Measurements from ENCODE around the gene DESI2.

Gene DESI2

DNA sequence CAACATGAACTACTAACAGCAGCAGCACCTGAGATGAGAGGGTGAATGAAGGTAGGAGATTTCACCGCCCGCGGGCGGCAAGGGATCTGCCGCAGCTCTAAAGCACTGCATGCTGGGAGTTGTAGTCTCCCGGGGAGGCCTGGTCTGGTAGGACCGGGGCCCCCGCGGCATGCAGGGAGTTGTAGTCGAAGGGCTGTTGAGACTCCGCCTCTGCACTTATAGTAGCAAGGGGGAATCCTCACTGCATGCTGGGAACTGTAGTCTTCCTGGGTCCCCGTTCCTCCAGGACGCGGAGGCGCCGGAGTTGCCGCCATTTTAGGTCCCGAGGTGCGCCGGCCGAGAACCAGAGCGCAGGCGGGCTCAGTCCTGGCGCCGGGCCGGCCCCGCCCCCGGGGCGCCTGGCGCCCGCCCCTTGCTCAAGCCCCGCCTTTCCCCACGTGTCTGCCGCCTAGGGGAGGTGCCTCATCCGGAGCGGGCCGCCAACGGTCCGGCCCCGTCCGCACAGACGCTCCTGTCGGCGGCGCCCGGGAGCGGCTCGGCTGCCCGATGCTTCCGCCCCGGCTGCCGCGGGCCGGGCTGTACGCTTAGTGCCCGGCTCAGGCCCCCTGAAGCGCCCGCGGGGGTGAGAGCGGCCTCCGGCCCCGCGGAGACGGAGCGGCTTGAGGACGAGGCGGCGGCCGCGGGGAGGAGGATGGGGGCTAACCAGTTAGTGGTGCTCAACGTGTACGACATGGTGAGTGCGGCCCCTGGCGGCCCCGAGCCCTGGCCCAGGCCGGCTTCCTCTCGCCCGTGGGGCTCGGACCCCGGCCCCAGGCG is at the start of gene DESI2:
Gene DESI2, plus strand, starts transcription at position 504 of the 816 bp plus-strand sequence. Its CDS starts 188 bp downstream, at position 692.
- DNase-seq: peak; percentile 100

DNA sequence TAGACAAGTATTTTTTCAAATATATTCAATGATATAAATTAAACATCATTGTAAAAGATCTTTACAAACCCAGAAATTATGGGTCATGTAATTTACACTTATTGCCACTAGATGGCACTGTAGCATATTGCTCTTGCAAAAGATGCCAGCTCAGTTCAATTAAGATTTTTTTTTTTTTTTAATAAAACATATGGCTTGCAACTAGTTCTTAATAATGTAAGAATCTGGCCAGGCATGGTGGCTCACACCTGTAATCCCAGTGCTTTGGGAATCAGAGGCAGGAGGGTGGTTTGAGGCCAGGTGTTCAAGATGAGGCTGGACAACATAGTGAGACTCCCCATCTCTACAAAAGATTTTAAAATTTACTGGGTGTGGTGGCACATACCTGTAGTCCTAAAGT is 49.4 kb upstream of the DESI2 start:
- no peak for DNase-seq

DNA sequence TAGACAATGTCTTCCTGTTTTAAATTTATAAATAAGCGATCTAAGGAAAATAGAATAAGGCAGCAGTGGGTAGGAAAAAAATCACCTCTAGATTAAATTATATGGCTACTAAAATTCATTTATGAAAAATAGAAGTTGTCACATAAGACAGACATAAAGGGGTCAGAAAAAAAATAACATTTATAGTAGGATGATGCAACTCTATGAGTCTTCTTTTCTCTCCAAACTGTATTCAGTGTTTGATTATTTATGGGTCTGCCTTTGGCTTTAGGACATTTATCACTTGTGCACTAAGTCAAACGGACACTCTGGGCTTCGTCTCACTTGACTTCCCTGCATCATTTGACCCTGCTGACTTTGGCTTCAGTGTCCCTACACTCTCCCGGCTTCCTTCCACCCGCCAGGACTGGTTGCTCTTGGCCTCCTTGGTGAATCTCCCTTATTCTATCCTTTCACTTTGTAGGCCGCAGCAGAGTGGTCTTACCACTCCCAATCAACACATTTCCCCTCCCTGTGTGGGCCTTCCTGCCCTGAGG is 47.0 kb upstream of the DESI2 start:
- no peak for DNase-seq

DNA sequence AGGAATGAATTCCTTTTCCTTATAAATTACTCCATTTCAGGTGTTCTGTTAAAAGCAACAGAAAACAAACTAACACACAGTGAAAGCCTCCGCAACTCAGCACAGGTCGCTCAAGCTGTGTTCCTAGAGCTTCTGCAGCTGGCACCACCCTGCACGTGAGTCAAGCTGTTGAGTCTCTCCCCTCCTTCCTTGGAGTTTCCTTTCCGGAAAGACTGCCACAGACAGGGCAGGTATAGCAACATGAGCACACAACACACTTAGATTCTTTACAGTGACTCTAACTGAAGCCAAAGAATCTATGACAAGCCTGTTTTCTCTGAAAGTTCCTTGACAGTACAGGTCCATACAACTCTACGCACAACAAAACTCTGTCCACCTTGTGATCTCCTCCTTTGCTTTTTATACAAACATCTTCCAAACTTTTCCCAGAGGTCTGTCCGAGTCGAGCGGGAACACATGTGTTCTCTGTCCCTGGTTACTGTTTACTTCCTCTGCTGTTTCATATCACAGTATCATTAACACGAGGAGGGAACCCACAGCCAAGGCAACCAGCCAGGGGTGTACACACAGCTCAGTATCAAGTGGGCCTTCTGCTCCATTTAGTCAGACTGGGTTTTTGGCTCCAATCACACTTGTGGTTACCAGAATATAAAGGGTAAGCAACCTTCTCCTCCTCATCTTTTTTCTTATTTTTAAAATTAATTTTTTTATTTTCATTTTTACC is 38.7 kb upstream of the DESI2 start:
- no peak for DNase-seq

DNA sequence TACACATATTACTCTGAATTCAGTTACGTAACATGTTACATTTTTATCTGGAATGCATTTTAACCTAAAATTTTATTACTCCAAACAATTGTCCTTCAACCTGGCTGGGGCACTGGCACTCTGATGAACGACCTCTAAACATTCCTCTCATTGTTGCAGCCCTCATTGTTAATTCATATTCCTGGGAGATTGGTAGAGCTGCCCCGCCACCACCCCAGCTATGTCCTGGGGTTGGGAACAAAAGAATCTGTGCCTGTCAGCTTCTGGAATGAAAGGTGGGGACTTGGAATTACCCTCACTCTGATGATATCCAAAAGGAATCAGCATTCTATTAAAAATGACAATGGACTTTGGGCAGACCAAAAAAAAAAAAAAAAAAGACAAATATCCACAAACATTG is 38.0 kb upstream of the DESI2 start:
- no peak for DNase-seq

DNA sequence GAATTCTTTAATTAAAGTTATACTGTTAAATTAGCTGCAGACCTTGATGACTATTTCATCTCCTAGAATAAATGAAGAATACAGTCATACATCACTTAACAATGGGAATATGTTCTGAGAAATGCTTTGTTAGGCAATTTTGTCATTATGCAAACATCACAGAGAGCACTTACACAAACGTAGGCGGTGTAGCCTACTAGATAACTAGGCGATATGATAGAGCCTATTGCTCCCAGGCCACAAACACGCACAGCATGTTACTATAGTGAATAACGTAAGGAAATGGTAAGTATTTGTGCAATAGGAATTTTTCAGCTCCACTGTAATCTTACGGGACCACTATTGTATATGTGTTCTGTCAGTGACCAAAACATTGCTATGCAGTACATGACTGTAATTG is 37.6 kb upstream of the DESI2 start:
- no peak for DNase-seq

DNA sequence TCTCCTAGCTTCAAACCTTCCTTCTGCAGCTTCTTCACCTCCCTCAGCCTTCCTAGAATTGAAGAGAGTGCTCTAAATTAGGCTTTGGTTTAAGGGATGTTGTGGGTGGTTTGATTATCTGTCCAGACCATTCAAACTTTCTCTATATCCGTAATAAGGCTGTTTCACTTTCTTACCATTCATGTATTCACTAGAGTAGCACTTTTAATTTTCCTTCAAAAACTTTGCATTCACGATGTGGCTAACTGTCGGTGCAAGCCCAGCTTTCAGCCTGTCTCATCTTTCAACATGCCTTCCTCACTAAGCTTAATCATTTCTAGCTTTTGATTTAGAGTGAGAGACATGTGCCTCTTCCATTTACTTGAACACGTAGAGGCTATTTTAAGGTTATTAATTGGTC is 26.2 kb upstream of the DESI2 start:
- no peak for DNase-seq

DNA sequence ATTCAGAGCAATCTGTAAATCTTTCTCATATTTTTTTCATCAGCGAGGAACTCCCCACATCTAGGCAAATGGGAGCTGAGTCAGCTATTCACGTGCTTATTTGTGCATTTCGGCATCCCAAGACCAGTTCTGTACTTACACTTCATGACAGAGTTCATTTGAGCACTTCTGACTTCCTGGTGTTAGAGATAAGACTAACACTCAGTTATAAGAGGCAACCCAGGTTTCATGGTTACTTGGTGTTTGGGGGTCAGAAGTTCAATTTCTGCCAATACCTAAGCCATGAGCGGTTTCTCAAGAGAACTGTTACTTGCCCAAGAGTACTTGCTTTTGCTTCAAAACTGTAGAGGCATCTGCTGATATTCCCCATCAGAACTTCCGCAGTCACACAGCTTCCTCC is 24.1 kb upstream of the DESI2 start:
- DNase-seq: no peak

DNA sequence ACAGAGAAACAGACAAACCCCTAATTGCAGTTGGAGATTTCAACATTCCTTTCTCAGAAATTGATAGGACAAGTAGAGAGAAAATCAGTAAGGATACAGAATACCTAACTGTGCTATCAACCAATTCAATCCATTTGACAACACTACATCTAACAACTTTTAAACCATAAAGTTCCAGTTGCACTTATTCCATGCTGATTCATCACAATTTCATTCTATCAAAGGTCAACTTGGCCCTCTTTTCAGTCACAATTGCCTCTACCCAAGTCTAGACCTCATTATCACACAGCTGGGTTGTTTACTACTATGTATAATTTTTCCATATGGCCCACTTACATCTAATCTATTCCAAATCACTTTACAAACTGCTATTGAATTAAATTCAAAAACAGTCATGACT is 19.8 kb upstream of the DESI2 start:
- no peak for DNase-seq

DNA sequence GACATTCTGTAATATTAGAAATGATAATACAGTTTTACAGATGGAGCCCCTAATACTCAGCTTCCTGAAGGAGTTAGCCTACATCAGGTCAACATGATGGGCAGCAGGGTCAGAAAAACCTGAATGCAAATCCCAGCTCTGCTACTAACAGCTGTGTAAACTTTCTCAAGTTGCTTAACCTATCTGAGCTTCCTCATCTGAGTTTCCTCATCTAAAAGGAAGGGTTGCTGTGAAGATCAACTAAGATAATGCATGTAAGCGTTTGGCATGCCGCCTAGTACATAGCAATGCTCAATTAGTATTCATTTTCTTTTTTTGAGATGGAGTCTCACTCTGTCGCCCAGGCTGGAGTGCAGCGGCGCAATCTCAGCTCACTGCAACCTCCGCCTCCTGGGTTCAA is 18.4 kb upstream of the DESI2 start:
- no peak for DNase-seq

DNA sequence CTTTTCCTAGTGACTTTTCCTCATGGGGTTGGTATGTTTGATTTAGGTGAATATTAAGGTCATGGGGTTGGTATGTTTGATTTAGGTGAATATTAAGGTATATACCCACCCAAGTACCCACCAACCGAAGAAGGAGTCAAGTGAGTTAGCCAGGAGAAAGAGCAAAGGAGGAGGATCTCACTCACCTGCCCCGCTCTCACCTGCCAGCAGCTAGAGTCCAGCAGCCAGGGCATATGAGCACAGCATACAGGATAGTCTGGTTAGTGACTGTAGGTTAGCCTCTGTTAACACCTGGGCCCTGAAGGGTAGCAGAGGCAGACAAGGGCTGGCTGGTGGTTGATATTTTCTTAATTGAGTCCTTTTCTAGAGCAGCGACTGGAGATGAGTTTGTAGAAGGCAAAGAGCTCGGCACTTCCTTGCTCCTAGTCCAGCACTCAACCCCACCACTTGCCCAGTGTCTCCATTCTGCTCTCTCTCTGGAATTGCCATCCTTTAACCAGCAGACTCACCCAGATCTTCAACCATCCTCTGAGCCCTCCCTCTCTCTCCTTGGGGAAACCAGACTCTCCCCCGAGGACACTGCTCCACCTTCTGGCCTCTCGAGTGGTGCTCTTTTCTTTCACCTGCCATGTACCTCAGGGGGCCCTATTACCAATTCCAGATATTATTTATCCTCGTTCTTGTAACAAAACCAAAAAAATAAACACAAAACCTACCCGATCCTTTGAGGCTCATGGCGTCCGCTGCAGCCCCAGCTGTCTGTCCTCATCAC is 16.3 kb upstream of the DESI2 start:
- no peak for DNase-seq

DNA sequence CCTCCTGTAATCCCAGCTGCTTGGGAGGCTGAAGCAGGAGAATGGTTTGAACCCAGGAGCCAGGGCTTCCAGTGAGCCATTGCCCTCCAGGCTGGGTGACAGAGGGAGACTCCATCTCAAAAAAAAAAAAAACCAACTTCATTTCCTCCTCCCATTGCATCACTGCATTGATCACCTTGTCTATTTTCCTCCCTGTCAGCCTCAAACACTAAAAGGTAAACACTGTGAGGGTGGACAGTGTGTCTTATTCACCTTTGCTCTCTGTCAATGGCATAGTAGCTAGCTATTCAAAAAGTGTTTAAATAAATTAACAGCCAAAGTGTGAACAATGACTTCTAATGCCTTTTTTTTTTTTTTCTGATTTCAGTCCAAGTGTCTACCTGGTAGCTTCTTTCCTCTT is 13.4 kb upstream of the DESI2 start:
- no peak for DNase-seq

DNA sequence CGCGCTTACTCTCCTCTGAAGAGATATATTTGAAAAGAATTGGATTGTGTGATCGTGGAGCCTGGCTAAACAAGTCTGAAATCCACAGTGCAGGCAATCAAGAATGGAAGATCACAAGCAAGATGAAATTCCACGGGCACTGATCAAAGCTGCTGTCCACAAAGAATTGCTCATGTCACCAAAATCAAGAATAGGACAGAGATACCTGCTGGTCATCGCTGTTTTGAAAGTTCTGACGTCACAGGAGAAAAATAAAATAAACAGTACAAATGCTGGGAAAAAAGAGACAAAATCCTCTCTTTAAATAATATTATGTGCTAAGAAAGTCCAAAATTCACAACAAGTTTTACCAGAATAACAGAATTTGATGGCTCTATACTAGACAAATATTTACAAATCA is 12.0 kb upstream of the DESI2 start:
- DNase-seq: no peak

DNA sequence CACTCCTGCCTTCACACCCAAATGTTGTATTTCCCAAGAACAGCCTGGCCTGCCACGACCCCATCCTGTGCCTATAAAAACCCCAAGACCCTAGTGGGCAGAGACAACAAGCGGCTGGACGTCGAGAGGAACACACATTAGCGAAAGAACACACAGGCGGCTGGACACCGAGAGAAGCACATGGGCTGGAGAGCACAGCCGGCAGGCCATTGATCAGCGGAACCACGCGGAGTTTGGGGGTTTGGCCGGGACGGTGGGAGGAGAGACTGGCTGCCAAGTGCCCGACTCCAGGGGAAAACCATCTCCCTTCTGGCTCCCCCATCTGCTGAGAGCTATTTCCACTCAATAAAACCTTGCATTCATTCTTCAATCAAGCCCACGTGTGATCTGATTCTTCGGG is 10.4 kb upstream of the DESI2 start:
- DNase-seq: no peak

DNA sequence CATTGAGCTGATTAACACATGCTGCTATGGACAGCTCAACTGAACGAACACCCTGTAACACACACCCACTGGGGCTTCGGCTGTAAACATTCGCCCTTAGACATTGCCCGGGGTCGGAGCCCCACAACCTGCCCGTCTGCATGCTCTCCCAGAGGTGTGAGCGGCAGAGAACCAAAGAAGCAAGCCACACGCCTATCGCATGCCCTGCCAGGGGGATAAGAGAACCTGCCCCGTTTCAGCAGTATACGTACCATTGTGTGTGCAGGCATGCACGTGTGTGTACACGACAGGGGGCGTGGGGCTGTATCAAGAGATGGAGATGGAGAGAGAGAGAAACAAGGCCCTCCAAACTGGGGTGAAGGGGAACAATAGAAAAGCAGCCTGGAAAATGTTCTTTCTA is 9.9 kb upstream of the DESI2 start:
- no peak for DNase-seq

DNA sequence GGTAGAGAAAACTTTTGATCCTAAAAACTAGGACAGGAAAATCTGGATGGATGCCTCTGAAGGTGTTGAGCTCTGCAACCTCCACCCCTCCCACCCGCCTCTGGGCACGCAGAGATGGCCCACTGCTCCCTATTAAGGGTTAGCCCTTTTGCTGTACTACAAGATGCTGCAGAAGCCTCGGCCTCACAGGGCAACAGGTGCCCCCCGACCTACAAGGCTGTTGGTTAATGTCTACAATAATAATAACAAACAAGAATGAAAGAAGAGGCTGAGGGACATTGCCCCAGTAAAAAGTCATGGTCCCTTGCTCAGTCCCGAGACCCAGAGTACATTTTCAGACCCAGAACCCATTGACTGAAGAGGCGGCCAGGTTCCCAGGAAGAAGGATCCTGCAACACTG is 7.5 kb upstream of the DESI2 start:
- DNase-seq: no peak

DNA sequence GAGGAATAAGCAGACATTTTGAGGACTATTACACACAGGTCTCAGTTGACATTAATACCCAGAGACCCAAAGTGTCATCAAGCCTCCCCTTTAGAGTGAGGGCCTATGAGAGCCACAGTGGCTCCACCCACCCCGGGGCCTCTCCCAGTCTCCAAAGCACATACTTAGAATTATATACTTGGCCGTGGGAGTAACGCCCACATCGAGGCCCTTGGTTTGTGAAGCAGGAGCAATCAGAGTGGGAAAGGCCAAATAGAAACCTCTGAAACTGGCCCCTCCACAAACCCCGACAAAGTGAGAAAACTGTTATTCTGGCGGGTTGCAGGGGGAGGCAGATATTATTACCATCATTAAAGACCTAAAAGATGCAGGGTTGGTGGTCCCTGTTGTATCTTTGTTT is 7.0 kb upstream of the DESI2 start:
- DNase-seq: no peak

DNA sequence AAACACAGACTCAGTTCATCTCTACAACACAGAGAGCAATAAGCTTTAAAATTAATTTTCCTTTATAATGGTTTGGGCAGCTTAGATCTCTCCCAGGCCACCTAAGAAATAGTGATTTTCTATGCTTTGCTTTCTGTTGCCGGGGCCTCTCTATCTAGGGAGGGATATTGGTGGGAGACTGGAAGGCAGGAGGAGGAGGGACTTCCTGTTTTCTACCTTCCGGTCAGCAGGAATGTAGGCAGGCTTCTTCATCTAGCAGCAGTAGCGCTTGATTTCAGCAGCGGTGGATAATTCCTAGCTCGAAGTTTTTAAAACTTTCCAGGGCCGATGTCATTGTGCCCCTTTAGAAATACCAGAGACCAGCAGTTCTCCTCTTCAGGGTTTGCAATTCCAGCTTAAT is 5.1 kb upstream of the DESI2 start:
- no peak for DNase-seq

DNA sequence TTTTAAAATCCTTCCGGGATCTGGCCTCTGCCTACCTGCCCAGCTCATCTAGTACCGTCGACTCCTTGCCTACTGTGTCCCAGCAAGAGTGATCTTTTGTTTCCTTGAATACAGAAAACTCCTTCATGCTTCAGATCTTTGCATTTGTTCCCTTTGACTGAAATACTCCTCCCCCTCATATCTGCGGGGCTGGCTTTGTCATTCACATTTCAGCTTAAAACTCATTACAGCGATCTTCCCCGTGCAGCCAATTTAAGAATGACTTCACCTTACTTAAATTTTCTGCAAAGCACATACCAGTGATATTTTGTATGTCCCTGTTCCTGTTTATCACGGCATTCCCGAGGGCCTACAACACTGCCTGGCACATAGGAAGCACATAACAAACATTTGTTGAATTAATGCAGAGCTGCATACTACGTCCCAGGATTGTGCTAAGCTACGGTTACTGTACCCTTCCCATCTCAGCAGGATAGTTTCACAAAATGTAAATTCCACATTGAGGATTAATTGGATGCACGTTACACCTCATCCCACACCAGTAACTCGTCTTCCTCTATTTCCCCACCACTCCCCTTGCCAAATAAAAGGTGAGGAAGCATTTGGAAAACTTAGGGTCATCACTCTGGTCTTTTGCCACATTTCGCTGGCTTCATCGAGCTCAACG is 837 bp upstream of the DESI2 start:
- no peak for DNase-seq

DNA sequence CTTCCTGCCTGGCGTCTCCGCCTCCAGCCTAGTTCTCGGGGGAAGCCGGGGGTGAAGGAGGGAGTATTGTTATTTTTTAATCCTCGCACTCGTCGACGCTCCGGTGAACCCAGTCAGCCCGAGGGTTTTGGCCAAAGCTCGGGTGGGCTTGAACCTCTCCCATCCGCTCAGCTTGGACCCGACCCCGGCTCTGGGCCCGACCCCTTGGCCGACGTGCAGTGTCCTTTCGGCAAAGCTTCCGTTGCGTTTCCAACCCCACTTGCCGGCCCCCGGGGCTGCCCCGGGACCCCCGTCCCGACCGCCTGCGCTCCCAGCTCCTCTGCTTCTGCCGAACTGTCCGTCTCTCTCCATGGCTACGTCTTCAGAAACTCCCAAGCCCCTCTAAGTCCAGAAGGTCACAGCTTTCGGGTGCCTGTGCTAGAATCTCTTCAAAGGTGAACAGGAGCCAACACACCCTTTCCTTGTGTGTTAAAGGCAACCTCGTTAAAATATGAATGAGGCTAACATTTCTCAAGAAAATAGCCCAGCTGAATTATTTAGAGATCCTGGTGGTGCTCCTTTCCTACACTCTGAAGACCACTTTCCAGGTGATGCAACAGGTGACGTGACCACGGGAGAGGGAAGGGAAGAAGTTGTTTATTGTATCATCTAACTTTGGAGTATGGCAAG is 647 bp downstream of the DESI2 start:
- DNase-seq: no peak

DNA sequence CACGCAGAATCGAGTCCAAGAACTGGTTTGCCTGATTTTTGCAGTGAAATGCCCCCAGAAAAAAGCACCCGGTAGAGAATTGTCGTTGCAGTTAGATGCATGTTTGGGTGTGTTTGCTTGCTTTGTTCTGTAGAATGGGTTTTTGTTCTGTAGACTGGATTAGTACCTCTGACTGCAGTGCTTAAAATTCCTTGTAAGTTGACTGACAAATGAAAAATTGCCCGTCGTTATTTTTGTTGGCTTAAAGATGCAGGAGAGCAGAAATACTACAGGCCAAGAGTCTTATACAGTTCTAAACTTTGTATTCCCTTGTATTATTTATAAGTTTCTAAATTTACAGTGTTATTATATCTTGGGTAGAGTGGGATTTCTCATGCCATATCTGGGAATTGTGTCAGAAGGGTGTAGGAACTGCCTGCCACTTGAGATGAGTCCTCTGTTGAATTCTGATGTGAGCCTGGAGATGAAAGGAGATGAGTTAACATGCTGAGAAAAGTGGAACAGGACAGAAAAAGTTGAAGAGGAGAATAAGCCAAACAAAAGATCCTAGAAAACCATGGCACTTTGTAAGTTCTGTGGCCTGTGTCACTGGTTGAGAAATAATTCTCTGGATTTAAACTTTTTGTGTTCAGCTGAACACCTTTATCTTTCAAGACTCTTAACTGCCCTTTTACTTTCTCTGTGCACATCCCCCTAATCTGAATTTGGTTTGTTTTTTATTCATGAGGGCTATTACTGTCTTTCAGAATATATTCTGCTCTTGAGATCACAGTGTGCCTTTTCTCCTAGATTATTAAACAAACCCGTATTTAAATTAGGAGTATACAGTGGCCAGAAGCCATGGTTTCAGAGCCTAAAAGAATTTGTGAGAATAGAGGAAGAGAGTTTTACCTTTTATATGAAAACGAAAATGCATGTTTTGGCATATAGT is 1.4 kb downstream of the DESI2 start:
- DNase-seq: no peak
